Measurements from ENCODE around the gene ZCCHC7.

DNA sequence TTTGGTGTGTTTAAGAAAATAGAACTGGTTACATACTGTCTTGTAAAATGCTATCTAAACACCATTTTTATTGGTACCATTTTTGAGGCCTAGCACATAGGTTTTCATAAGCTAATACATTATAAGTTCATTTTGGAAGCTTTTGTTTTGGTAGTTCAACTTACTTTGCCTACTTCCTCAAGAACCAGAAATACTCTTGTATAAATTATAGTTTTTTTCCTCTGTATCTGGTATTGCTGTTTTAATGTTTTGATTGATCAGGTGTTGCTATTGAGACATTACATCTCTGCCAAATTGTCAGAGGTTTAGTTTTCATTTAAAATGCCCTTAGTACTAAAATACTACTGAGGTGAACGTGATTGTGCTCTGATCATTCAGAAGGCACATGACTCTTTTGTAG lies 211.5 kb downstream of the ZCCHC7 start:
- TF ChIP-seq CTCF (IDR thresholded peaks at IDR 0.05) (no peak), EP300 (IDR thresholded peaks at IDR 0.05) (no peak), POLR2A (IDR thresholded peaks at IDR 0.05) (no peak)
